GM10248 (cell line): Measurements from ENCODE around the gene RHCG.
A peak's percentile ranks its signal among the peaks of the same experiment; 100 is the strongest.

ENCODE experiments used
- CTCF ChIA-PET: fragments of 300-600 bp; sonication (Branson Sonifier 250); formaldehyde crosslinking; extraction: SDS; loops from one replicate; lab custom pipeline; 2021; ENCODE audit warnings: antibody characterized with exemption; lab: Yijun Ruan, JAX
- POLR2A ChIA-PET: fragments of 350-650 bp; sonication (Branson Sonifier 250); formaldehyde crosslinking; extraction: SDS; loops from one replicate; lab custom pipeline; 2020; ENCODE audit warnings: antibody characterized with exemption; lab: Yijun Ruan, JAX
- DNase-seq: peaks from one replicate; pipeline ENCODE4 v3.0.0; 2012; ENCODE audit errors: extremely low spot score
- CTCF ChIP-seq: IDR thresholded peaks from 2 replicates; pipeline ENCODE4 v1.5.1; 2012; ENCODE audit warnings: mild to moderate bottlenecking, low read depth; ENCODE audit errors: extremely low read depth, missing control alignments, control extremely low read depth

Gene RHCG

GRCh38 chr15:89439764-89440163, 56.6 kb downstream of the RHCG start:
- TF ChIP-seq CTCF, result no peak

GRCh38 chr15:89436560-89437311, 59.6 kb downstream of the RHCG start:
- DNase-seq, result no peak
- ChIA-PET CTCF (interaction anchor here (8.3 kb wide), 1 partner anchor 78 kb away, joined by 66 read pairs; no protein-coding TSS in a partner anchor), POLR2A (no interaction called here)
- no peak for TF ChIP-seq CTCF

More at GRCh38 chr15:89439764-89440163, 56.6 kb downstream of the RHCG start:
- CTCF ChIA-PET, result interaction anchor here (1.0 to 8.3 kb wide), 6 partner anchors 8 to 81 kb away, joined by 3 to 67 read pairs (median 36); no protein-coding TSS in a partner anchor
- POLR2A ChIA-PET, result no interaction called here
- DNase-seq, result no peak

GRCh38 chr15:89435362-89435761, 61.0 kb downstream of the RHCG start:
- TF ChIP-seq CTCF, result no peak
- no peak for DNase-seq
- CTCF ChIA-PET, result interaction anchor here (0.7 to 8.3 kb wide), 7 partner anchors 8 to 77 kb away, joined by 3 to 66 read pairs (median 4); no protein-coding TSS in a partner anchor
- POLR2A ChIA-PET, result no interaction called here

- TF ChIP-seq CTCF, result no peak
- ChIA-PET POLR2A (no interaction called here), CTCF (interaction anchor here (0.6 to 8.3 kb wide), 10 partner anchors 10 to 227 kb away, joined by 3 to 66 read pairs (median 4); no protein-coding TSS in a partner anchor)
- no peak for DNase-seq
These were observed 62.7 kb downstream of the RHCG start for GRCh38 chr15:89433686-89434085.

- peak; percentile 98 for TF ChIP-seq CTCF
- POLR2A ChIA-PET, result no interaction called here
- CTCF ChIA-PET, result interaction anchor here (0.6 to 7.7 kb wide), 36 partner anchors 11 to 310 kb away, joined by 3 to 156 read pairs (median 4); no protein-coding TSS in a partner anchor
- DNase-seq, result peak; percentile 91
These were observed 65.6 kb downstream of the RHCG start for GRCh38 chr15:89430530-89431341.

- no peak for TF ChIP-seq CTCF
- CTCF ChIA-PET, result interaction anchor here (0.6 to 7.7 kb wide), 36 partner anchors 11 to 311 kb away, joined by 3 to 156 read pairs (median 4); no protein-coding TSS in a partner anchor
- DNase-seq, result no peak
- POLR2A ChIA-PET, result no interaction called here
These were observed 66.4 kb downstream of the RHCG start for GRCh38 chr15:89429986-89430385.
